CD4-positive, alpha-beta T cell treated with Interleukin-17A for 1 hour (primary cell): ENCODE results near the gene SNX6.
"Not testable (repeated sequence)": the region's sequence is repeated elsewhere in the genome, so short reads cannot be mapped to it uniquely, and the experiment has no call there.

ENCODE experiments used
- DNase-seq: peaks from one replicate; pipeline ENCODE4 v3.0.0-alpha.2; 2020

SNX6 gene

GRCh38 chr14:34562037-34562775 lies 67.7 kb downstream of the SNX6 start:
- not testable (repeated sequence) for DNase-seq

- DNase-seq = not testable (repeated sequence)
Measured at GRCh38 chr14:34556498-34556829, 73.5 kb downstream of the SNX6 start.

GRCh38 chr14:34555583-34556497 lies 74.1 kb downstream of the SNX6 start:
- DNase-seq = not testable (repeated sequence)

GRCh38 chr14:34554540-34555250 lies 75.3 kb downstream of the SNX6 start:
- peak; percentile 31 for DNase-seq

- DNase-seq = not testable (repeated sequence)
Measured at GRCh38 chr14:34549276-34549966, 80.5 kb downstream of the SNX6 start.

- no peak for DNase-seq
Measured at GRCh38 chr14:34548472-34548981, 81.4 kb downstream of the SNX6 start.

- DNase-seq = not testable (repeated sequence)
Measured at GRCh38 chr14:34547136-34547520, 82.8 kb downstream of the SNX6 start.

GRCh38 chr14:34546272-34547135 lies 83.4 kb downstream of the SNX6 start:
- not testable (repeated sequence) for DNase-seq

GRCh38 chr14:34540181-34541059 lies 89.5 kb downstream of the SNX6 start:
- DNase-seq = not testable (repeated sequence)

GRCh38 chr14:34539407-34540180 lies 90.4 kb downstream of the SNX6 start, which contains the start of gene EAPP:
TSS of gene EAPP (minus strand) at chr14:34539701. CDS start at chr14:34539628, 73 bp downstream.
- peak; percentile 97 for DNase-seq

GRCh38 chr14:34538871-34539406 lies 91.0 kb downstream of the SNX6 start:
- DNase-seq = no peak

GRCh38 chr14:34538096-34538495 lies 91.9 kb downstream of the SNX6 start:
- DNase-seq = not testable (repeated sequence)

GRCh38 chr14:34537677-34538009 lies 92.3 kb downstream of the SNX6 start:
- no peak for DNase-seq

DNA sequence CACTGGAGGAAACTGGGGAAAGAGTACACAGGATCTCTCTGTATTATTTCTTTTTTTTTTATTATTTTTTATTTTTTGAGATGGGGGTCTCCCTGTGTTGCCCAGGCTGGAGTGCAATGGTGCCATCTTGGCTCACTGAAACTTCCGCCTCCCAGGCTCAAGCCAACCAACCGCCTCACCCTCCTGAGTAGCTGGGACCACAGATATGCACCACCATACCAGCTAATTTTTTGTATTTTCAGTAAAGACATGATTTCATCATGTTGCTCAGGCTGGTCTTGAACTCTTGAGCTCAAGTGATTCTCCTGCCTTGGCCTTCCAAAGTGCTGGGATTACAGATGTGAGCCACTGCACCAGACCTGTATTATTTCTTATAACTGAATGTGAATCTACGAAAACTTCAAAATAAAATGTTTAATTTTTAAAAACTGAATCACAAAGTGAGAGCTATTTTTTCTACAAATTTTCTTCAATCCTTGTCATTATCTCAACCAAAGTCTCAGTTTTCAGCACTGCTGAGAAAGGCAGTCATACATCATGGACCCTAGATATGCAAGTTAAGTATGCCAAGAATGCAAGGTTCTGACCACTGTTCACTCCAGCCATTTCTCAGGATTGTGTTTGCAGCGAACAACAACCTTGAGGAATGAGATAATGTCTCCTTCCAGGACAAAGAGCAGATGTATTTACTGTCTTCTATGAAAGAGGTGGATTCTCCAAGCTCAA lies 92.8 kb downstream of the SNX6 start:
- DNase-seq = no peak

GRCh38 chr14:34527591-34527990 lies 102.4 kb downstream of the SNX6 start:
- no peak for DNase-seq

DNA sequence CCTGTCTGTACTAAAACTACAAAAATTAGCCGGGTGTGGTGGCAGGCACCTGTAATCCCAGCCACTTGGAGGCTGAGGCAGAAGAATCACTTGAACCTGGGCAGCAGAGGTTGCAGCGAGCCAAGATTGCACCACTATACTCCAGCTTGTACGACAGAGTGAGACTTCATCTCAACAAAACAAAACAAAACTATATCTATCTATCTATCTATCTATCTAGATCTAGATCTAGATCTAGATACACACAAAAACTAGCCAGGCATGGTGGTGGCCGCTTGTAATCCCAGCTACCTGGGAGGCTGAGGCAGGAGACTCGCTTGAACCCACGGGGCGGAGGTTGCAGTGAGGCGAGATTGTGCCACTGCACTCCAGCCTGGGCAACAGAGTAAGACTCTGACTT lies 105.7 kb downstream of the SNX6 start:
- not testable (repeated sequence) for DNase-seq

DNA sequence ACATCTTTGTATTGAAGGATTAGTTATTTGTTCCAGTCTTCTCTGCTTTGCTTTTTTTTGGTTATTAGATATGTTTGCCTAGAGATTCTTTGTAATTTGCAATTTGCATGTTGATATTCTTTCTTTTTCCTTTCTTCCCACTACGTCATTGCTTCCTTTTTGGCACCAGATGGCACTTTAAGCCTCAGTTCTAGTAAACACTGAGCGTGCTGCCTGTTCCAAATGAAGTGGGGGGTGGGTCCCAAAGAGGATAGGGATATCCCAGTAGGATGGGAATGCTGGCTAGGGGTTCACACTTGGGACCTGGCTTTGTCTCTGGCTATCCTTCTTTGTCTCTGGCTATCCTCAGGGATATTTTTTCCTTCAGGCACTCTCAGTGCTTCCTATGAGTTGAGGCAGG lies 107.5 kb downstream of the SNX6 start:
- no peak for DNase-seq

- not testable (repeated sequence) for DNase-seq
Measured at GRCh38 chr14:34521071-34521470, 108.9 kb downstream of the SNX6 start.
